HepG2 (cell line): Measurements from ENCODE around the gene SMIM13. TPM values are rescaled to one million over a fixed set of nuclear protein-coding genes. Genes with fewer than 3 reads are reported as not detected.

ENCODE experiments used
- ATAD3A ChIP-seq: sonication (generic); formaldehyde crosslinking; IDR thresholded peaks from 2 replicates; pipeline ENCODE4 v1.4.0; 2020; ENCODE audit warnings: missing genetic modification reagents
- ATF7-NPFF ChIP-seq: sonication (generic); formaldehyde crosslinking; IDR thresholded peaks from 2 replicates; pipeline ENCODE4 v1.8.1; 2023; ENCODE audit warnings: mild to moderate bottlenecking, low read depth, missing genetic modification reagents, moderate library complexity
- CENPX ChIP-seq: sonication (generic); formaldehyde crosslinking; IDR thresholded peaks from 2 replicates; pipeline ENCODE4 v1.9.0; 2021; ENCODE audit warnings: mild to moderate bottlenecking, missing genetic modification reagents, moderate library complexity
- CHCHD3 ChIP-seq: sonication (generic); formaldehyde crosslinking; IDR thresholded peaks from 2 replicates; pipeline ENCODE4 v1.8.0; 2022; ENCODE audit warnings: mild to moderate bottlenecking, missing genetic modification reagents, moderate library complexity
- DR1 ChIP-seq: sonication (generic); formaldehyde crosslinking; IDR thresholded peaks from 2 replicates; pipeline ENCODE4 v1.8.0; 2021; ENCODE audit warnings: mild to moderate bottlenecking, missing genetic modification reagents, inconsistent platforms
- GPN1 ChIP-seq: sonication (generic); formaldehyde crosslinking; IDR thresholded peaks from 2 replicates; pipeline ENCODE4 v1.5.1; 2020; ENCODE audit warnings: missing genetic modification reagents, borderline replicate concordance
- HNF4G ChIP-seq, 2 experiments: sonication (generic) in 1 of 2; formaldehyde crosslinking in 1 of 2; IDR thresholded peaks; 2 replicates each; pipeline versions ENCODE4 v1.4.0 to v1.6.1; 2011 to 2020; ENCODE audit warnings: borderline replicate concordance in 2 of 2, low read depth in 2 of 2, mild to moderate bottlenecking in 2 of 2, low read length in 1 of 2, missing genetic modification reagents in 1 of 2, moderate library complexity in 1 of 2
- MLLT10 ChIP-seq: sonication (generic); formaldehyde crosslinking; IDR thresholded peaks from 2 replicates; pipeline ENCODE4 v1.4.0; 2020; ENCODE audit warnings: missing genetic modification reagents
- SIX4 ChIP-seq: sonication (generic); formaldehyde crosslinking; IDR thresholded peaks from 2 replicates; pipeline ENCODE4 v1.4.0; 2020; ENCODE audit warnings: missing genetic modification reagents
- ZMYM4 ChIP-seq: sonication (generic); formaldehyde crosslinking; IDR thresholded peaks from 2 replicates; pipeline ENCODE4 v1.8.1; 2023; ENCODE audit warnings: mild to moderate bottlenecking, missing genetic modification reagents
- ZSCAN29 ChIP-seq: sonication (generic); formaldehyde crosslinking; conservative IDR thresholded peaks from 2 replicates; pipeline ENCODE4 v1.4.0; 2020; ENCODE audit warnings: mild to moderate bottlenecking, missing genetic modification reagents
- polyA plus RNA-seq, 8 experiments: library from polyadenylated mRNA; depleted of rRNA in 3 of 8; stranded (reverse) in 7 of 8; unstranded in 1 of 8; fragments of >200 nt; fragmentation: Illumina TruSeq in 4 of 8; extraction: Trizol in 4 of 8; gene quantifications; 2 replicates each; pipeline versions ENCODE4 v1.2.1 to v1.2.3, GENCODE V29; 2011 to 2016; ENCODE audit warnings: low read depth in 4 of 8, missing spikeins in 1 of 8, mixed read lengths in 1 of 8; ENCODE audit not compliant: insufficient read depth in 1 of 8
- total RNA-seq, 5 experiments: library from RNA; depleted of rRNA; stranded (reverse); fragments of >200 nt; fragmentation: Illumina TruSeq; extraction: Trizol; gene quantifications; 2 replicates each; pipeline ENCODE4 v1.2.3, GENCODE V29; 2016; ENCODE audit warnings: low read depth in 1 of 5
- TF ChIP-seq, protein P1 (sequence below): fragments of 450-650 bp; IDR thresholded peaks from 2 replicates; pipeline ENCODE4 v1.6.1; 2017; ENCODE audit warnings: mild to moderate bottlenecking
- TF ChIP-seq, protein P2 (sequence below): sonication (generic); formaldehyde crosslinking; IDR thresholded peaks from 2 replicates; pipeline ENCODE4 v1.5.1; 2020; ENCODE audit warnings: missing genetic modification reagents, mild to moderate bottlenecking, borderline replicate concordance
- TF ChIP-seq, protein P3 (sequence below), 2 experiments: sonication (generic) in 1 of 2; formaldehyde crosslinking in 1 of 2; IDR thresholded peaks; 2 replicates each; pipeline versions ENCODE4 v1.4.0 to v1.6.1; 2016 to 2020; ENCODE audit warnings: borderline replicate concordance in 1 of 2, low read depth in 1 of 2, mild to moderate bottlenecking in 1 of 2, missing genetic modification reagents in 1 of 2
- TF ChIP-seq, protein P4 (sequence below): sonication (generic); formaldehyde crosslinking; IDR thresholded peaks from 2 replicates; pipeline ENCODE4 v1.4.0; 2020; ENCODE audit warnings: missing genetic modification reagents

Gene SMIM13
- total and polyA plus RNA-seq, 2 of the 13 experiments (the other 11 are each of a cell fraction or from before 2014, with no cell fraction given) = 2.7 to 10.2 TPM

DNA sequence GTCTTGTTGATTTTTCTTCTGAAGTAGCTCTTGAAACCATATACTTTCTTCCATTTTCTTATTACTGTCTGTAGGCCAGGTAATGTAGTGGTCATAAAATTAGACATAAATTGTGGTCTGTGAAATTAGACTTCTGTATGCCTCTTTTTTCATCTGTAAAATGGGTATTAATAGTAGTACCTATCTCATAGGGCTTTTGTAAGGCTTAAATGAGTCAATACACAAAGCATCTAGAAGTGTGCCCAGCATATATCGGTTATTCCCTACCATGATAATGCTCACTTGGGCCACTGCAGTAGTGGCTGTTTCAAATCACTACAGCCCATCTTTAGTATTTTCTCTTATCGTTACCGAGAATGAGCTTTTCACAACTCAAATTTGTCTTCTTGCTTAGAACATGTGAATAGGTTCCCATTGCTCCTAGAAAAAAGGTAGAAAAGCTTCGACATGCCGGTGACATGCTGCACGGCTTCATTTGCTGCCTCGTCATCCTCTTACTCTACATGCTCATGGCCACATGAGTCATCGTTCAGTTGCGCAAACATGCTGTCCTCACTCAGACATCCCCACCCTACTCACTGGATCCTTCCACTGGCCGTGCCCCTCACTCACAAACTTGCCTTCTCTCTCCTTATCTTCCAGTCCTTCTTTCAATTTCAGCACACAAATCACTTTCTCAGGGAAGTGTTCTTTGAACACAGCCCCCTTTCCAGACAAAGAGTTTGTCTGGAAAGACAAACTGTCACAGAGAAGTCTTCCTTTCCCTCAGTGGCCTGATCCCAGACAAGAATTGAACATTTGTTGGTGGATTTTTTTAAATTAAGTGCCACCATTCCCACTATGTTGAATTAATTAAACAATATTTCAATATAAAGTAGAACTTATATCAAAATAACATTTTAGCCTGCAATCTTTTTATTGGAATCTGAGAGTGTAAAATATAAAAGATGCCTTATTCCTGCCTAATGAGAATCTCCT, 50.0 kb downstream of the SMIM13 start (continued):
- TF ChIP-seq, protein P1, sequence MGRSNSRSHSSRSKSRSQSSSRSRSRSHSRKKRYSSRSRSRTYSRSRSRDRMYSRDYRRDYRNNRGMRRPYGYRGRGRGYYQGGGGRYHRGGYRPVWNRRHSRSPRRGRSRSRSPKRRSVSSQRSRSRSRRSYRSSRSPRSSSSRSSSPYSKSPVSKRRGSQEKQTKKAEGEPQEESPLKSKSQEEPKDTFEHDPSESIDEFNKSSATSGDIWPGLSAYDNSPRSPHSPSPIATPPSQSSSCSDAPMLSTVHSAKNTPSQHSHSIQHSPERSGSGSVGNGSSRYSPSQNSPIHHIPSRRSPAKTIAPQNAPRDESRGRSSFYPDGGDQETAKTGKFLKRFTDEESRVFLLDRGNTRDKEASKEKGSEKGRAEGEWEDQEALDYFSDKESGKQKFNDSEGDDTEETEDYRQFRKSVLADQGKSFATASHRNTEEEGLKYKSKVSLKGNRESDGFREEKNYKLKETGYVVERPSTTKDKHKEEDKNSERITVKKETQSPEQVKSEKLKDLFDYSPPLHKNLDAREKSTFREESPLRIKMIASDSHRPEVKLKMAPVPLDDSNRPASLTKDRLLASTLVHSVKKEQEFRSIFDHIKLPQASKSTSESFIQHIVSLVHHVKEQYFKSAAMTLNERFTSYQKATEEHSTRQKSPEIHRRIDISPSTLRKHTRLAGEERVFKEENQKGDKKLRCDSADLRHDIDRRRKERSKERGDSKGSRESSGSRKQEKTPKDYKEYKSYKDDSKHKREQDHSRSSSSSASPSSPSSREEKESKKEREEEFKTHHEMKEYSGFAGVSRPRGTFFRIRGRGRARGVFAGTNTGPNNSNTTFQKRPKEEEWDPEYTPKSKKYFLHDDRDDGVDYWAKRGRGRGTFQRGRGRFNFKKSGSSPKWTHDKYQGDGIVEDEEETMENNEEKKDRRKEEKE = no peak
- TF ChIP-seq DR1 (CRISPR knock-in tag) (no peak), CENPX (CRISPR knock-in tag) (no peak), ATAD3A (no peak), SIX4 (CRISPR knock-in tag) (peak; percentile 42; the same call in 1 of the 2 replicates), MLLT10 (CRISPR knock-in tag) (no peak), CHCHD3 (CRISPR knock-in tag) (no peak), ATF7-NPFF (CRISPR knock-in tag) (no peak; the same call in 1 of the 2 replicates), ZMYM4 (peak; percentile 86), ZSCAN29 (CRISPR knock-in tag) (no peak), HNF4G (IDR thresholded peaks at IDR 0.05; ENCODE audit: borderline replicate concordance, low read depth, low read length) (no peak), HNF4G (CRISPR knock-in tag; IDR thresholded peaks at IDR 0.05; ENCODE audit: borderline replicate concordance, low read depth) (no peak), GPN1 (CRISPR knock-in tag) (no peak)
- TF ChIP-seq, protein P2, sequence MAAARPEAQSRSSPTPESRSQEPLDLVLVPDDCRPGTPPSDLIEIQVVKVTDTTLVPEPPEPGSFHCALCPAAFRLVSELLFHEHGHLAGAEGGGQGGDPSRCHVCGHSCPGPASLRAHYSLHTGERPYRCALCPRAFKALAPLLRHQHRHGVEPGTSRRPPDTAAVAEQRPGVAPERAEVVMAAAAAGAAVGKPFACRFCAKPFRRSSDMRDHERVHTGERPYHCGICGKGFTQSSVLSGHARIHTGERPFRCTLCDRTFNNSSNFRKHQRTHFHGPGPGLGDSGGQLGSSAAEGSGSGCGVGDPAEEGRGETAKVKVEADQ (CRISPR knock-in tag) = no peak
- TF ChIP-seq, protein P3, sequence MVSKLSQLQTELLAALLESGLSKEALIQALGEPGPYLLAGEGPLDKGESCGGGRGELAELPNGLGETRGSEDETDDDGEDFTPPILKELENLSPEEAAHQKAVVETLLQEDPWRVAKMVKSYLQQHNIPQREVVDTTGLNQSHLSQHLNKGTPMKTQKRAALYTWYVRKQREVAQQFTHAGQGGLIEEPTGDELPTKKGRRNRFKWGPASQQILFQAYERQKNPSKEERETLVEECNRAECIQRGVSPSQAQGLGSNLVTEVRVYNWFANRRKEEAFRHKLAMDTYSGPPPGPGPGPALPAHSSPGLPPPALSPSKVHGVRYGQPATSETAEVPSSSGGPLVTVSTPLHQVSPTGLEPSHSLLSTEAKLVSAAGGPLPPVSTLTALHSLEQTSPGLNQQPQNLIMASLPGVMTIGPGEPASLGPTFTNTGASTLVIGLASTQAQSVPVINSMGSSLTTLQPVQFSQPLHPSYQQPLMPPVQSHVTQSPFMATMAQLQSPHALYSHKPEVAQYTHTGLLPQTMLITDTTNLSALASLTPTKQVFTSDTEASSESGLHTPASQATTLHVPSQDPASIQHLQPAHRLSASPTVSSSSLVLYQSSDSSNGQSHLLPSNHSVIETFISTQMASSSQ (IDR thresholded peaks at IDR 0.05; ENCODE audit: low read depth) = no peak
- TF ChIP-seq, protein P3 (CRISPR knock-in tag; IDR thresholded peaks at IDR 0.05; ENCODE audit: borderline replicate concordance) = no peak
- TF ChIP-seq, protein P4, sequence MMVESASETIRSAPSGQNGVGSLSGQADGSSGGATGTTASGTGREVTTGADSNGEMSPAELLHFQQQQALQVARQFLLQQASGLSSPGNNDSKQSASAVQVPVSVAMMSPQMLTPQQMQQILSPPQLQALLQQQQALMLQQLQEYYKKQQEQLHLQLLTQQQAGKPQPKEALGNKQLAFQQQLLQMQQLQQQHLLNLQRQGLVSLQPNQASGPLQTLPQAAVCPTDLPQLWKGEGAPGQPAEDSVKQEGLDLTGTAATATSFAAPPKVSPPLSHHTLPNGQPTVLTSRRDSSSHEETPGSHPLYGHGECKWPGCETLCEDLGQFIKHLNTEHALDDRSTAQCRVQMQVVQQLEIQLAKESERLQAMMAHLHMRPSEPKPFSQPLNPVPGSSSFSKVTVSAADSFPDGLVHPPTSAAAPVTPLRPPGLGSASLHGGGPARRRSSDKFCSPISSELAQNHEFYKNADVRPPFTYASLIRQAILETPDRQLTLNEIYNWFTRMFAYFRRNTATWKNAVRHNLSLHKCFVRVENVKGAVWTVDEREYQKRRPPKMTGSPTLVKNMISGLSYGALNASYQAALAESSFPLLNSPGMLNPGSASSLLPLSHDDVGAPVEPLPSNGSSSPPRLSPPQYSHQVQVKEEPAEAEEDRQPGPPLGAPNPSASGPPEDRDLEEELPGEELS (CRISPR knock-in tag) = peak; percentile 15; the same call in 1 of the 2 replicates
